HG03342 (cell line): ENCODE measurements around the gene SLC25A13.
A peak's percentile ranks its signal among the peaks of the same experiment; 100 is the strongest.
"Not testable (repeated sequence)": the region's sequence is repeated elsewhere in the genome, so short reads cannot be mapped to it uniquely, and the experiment has no call there.

Experiments
- ATAC-seq: cut with Tn5 transposase; IDR thresholded peaks from one replicate; pipeline ENCODE4 v1.9.1; 2021; ENCODE audit warnings: mild to moderate bottlenecking, moderate library complexity; ENCODE audit not compliant: unreplicated experiment

The SLC25A13 gene

GRCh38 chr7:96321658-96322372, at the start of gene SLC25A13:
Gene SLC25A13, minus strand, starts transcription at chr7:96322098. Its CDS starts 142 bp downstream, at chr7:96321956.
- ATAC-seq = peak; percentile 69

GRCh38 chr7:96365916-96366315, 44.0 kb upstream of the SLC25A13 start:
- not testable (repeated sequence) for ATAC-seq

GRCh38 chr7:96361116-96361857, 39.4 kb upstream of the SLC25A13 start:
- no peak for ATAC-seq

GRCh38 chr7:96359876-96360275, 38.0 kb upstream of the SLC25A13 start:
- peak; percentile 78 for ATAC-seq

GRCh38 chr7:96358236-96358971, 36.5 kb upstream of the SLC25A13 start:
- not testable (repeated sequence) for ATAC-seq

GRCh38 chr7:96355990-96356506, 34.1 kb upstream of the SLC25A13 start:
- no peak for ATAC-seq

GRCh38 chr7:96354881-96355280, 33.0 kb upstream of the SLC25A13 start:
- no peak for ATAC-seq

- no peak for ATAC-seq
Observed at GRCh38 chr7:96349572-96349971, 27.7 kb upstream of the SLC25A13 start.

GRCh38 chr7:96347471-96347870, 25.6 kb upstream of the SLC25A13 start:
- ATAC-seq = no peak

- ATAC-seq = no peak
Observed at GRCh38 chr7:96346293-96346953, 24.5 kb upstream of the SLC25A13 start.

GRCh38 chr7:96344236-96344635, 22.3 kb upstream of the SLC25A13 start:
- no peak for ATAC-seq

GRCh38 chr7:96342049-96342448, 20.2 kb upstream of the SLC25A13 start:
- ATAC-seq = no peak

GRCh38 chr7:96337519-96337918, 15.6 kb upstream of the SLC25A13 start:
- no peak for ATAC-seq

GRCh38 chr7:96332325-96332724, 10.4 kb upstream of the SLC25A13 start:
- no peak for ATAC-seq

GRCh38 chr7:96331775-96332174, 9.9 kb upstream of the SLC25A13 start:
- no peak for ATAC-seq

GRCh38 chr7:96331233-96331632, 9.3 kb upstream of the SLC25A13 start:
- no peak for ATAC-seq

- no peak for ATAC-seq
Observed at GRCh38 chr7:96330193-96330592, 8.3 kb upstream of the SLC25A13 start.

GRCh38 chr7:96329241-96329640, 7.3 kb upstream of the SLC25A13 start:
- no peak for ATAC-seq

GRCh38 chr7:96328016-96328415, 6.1 kb upstream of the SLC25A13 start:
- no peak for ATAC-seq

GRCh38 chr7:96327429-96327828, 5.5 kb upstream of the SLC25A13 start:
- ATAC-seq = no peak

GRCh38 chr7:96326752-96327151, 4.9 kb upstream of the SLC25A13 start:
- not testable (repeated sequence) for ATAC-seq
